ENCODE data around the gene SKIC2.
A peak's percentile ranks its signal among the peaks of the same experiment; 100 is the strongest.

SKIC2 gene

DNA sequence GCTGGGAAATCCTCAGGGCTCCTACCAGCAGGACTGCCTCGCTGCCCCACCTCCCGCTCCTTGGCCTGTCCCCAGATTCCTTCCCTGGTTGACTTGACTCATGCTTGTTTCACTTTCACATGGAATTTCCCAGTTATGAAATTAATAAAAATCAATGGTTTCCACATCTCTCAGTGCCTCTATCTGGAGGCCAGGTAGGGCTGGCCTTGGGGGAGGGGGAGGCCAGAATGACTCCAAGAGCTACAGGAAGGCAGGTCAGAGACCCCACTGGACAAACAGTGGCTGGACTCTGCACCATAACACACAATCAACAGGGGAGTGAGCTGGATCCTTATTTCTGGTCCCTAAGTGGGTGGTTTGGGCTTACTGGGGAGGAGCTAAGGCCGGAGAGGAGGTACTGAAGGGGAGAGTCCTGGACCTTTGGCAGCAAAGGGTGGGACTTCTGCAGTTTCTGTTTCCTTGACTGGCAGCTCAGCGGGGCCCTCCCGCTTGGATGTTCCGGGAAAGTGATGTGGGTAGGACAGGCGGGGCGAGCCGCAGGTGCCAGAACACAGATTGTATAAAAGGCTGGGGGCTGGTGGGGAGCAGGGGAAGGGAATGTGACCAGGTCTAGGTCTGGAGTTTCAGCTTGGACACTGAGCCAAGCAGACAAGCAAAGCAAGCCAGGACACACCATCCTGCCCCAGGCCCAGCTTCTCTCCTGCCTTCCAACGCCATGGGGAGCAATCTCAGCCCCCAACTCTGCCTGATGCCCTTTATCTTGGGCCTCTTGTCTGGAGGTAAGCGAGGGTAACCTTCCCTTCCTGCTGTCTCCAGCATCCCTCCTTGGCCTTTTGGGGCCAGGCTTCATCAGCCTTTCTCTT lies 13.2 kb upstream of the SKIC2 start, which contains the start of gene CFB:
CFB (plus strand) TSS at position 589 of the 863 bp plus-strand sequence; CDS start at position 716, 127 bp downstream.
- DNase-seq: peak in 1 of 2 donors; percentile 15

DNA sequence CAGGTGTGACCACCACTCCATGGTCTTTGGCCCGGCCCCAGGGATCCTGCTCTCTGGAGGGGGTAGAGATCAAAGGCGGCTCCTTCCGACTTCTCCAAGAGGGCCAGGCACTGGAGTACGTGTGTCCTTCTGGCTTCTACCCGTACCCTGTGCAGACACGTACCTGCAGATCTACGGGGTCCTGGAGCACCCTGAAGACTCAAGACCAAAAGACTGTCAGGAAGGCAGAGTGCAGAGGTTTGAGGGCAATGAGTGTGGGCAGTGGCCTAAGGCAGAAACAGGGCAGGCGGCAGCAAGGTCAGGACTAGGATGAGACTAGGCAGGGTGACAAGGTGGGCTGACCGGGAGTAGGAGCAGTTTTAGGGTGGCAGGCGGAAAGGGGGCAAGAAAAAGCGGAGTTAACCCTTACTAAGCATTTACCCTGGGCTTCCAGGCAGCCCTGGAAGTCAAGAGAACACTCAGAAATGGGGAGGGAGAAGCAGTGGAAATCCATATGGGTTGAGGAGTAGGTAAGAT lies 12.5 kb upstream of the SKIC2 start:
- DNase-seq: no peak

DNA sequence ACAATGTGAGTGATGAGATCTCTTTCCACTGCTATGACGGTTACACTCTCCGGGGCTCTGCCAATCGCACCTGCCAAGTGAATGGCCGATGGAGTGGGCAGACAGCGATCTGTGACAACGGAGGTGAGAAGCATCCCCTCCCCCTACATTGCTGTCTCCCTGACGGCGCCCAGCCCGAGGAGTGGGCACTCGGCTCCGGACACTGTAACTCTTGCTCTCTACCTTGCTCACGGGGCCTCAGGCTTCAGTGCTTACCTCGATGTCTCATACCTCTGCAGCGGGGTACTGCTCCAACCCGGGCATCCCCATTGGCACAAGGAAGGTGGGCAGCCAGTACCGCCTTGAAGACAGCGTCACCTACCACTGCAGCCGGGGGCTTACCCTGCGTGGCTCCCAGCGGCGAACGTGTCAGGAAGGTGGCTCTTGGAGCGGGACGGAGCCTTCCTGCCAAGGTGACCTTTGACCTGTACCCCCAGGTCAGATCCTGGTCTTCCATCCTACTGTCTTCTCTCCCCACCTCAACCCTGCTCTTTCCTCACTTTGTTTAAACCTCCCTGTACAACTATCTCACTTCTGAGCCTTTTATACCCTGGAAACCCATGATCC lies 11.8 kb upstream of the SKIC2 start:
- DNase-seq: no peak

GRCh38 chr6:31947864-31948263 lies 11.1 kb upstream of the SKIC2 start:
- no peak for DNase-seq

- no peak for DNase-seq
Observed at GRCh38 chr6:31948306-31948705, 10.7 kb upstream of the SKIC2 start.

DNA sequence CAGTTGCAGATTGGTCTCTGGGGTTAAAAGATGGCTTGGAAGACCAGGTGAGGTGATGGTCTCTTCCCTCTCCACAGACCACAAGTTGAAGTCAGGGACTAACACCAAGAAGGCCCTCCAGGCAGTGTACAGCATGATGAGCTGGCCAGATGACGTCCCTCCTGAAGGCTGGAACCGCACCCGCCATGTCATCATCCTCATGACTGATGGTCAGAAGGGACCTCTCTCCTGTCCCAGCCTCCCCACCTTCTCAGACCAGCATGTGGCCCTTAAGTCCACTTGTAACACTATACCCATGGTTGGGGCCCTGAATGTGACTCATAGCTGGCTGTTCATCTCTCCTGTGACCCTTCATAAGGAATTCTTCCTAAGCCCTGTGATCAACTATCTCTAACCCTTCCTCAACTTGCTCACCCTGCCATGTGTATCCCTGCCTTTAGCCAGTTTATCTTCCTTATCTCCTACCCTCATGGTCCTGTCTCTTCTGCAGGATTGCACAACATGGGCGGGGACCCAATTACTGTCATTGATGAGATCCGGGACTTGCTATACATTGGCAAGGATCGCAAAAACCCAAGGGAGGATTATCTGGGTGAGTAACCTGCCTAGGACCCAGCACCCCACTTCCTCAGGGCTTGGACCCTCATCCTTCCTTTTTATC lies 10.1 kb upstream of the SKIC2 start:
- no peak for DNase-seq

DNA sequence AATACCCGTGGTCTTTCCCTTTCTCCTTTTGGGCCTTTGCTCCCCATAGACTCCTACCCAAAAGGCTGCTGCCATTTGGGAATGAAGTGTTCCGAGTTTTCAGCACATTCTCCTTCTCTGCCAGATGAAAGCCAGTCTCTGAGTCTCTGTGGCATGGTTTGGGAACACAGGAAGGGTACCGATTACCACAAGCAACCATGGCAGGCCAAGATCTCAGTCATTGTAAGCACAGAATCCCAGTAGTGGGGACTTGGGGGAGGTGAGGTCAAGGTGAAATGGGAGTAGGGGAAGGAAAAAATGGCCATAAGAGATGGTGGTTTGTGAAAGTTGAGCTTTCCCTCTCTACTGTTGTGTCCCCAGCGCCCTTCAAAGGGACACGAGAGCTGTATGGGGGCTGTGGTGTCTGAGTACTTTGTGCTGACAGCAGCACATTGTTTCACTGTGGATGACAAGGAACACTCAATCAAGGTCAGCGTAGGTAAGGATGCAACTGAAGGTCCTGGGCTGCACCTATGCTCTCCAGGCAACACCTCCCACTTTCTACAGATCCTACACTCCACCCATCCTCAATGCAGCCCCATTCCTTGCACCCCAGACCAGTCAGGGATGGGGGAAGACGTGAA lies 8.9 kb upstream of the SKIC2 start:
- DNase-seq: no peak

DNA sequence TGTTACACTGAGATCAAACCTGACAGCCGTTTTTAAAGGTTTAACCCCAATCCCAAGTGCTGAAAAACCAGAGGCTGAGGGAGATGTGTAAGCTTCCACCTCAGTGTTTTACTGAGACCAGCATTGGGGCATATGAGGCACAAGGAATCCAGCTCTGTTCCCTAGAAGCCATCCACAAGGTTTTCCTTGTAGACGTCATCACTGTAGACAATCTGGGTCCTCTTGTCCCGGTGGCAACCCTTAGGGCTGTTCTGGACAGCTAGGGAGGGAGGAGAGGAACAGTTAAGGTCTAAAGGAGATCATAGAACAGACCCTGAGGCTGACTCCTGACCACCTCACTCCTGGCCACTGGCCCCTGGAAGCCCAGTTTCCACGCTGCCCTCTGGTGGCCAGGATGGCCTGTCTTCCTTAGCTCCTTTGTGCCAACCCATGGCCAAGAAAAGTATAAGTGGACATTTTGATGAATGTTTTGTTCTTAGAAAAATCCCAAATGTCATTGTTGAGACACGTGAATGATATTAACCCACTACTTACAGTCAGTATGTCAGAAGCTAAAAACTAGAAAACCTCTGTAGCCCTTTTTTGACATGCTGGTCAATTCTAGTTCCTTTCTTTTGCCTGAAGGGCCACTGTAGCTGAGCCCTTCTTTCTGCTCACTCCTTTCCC lies 6.7 kb upstream of the SKIC2 start:
- peak; percentile 38 to 45 for DNase-seq

- no peak for DNase-seq
Observed at GRCh38 chr6:31952890-31953289, 6.1 kb upstream of the SKIC2 start.

GRCh38 chr6:31954511-31954910 lies 4.5 kb upstream of the SKIC2 start:
- DNase-seq: no peak

GRCh38 chr6:31956796-31957195 lies 2.2 kb upstream of the SKIC2 start:
- DNase-seq: no peak

- DNase-seq: no peak
Observed at GRCh38 chr6:31958412-31958740, 599 bp upstream of the SKIC2 start.

GRCh38 chr6:31961616-31962015 lies 2.6 kb downstream of the SKIC2 start:
- DNase-seq: no peak

DNA sequence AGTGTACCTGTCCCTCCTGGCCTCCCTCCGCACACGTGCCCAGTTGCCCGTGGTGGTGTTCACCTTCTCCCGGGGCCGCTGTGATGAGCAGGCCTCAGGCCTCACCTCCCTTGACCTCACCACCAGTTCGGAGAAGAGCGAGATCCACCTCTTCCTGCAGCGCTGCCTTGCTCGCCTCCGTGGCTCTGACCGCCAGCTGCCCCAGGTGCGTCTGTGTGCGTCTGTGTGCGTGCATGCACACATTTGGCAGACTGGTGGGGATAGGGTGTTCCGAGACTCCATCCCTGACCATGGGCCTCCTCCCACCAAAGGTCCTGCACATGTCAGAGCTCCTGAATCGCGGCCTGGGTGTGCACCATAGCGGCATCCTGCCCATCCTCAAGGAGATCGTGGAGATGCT lies 4.9 kb downstream of the SKIC2 start:
- DNase-seq: no peak

DNA sequence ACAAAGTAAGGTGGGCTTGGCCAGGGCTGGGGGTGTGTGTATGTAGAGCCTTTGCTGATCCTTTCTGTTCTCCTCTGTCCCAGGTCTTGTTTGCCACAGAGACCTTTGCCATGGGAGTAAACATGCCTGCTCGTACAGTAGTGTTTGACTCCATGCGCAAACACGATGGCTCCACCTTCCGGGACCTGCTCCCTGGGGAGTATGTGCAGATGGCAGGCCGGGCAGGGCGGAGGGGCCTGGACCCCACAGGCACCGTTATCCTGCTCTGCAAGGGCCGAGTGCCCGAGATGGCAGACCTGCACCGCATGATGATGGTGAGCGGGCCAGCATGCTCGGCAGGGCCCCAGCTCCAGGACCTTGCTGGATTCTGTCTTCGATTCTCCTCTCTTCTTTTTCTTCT lies 6.7 kb downstream of the SKIC2 start:
- DNase-seq: no peak

- DNase-seq: no peak
Observed at GRCh38 chr6:31966506-31966905, 7.5 kb downstream of the SKIC2 start.

- no peak for DNase-seq
Observed at GRCh38 chr6:31966997-31967925, 8.3 kb downstream of the SKIC2 start.

DNA sequence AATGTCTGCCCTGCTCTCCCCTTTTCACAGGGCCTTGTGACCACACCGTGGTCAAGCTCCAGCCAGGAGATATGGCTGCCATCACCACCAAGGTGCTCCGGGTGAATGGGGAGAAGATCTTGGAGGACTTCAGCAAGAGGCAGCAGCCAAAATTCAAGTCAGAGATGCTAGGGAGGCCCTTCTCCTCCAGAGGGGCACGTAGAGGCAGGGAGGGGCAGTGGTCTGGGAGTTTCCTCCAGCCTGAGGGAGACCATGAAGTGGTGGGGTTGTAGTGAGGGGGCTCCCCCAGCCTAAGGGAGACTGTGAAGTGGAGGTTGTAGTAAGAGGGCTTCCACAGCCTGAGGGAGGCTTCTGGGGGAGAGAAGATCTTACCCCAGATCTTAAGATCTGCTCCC lies 8.9 kb downstream of the SKIC2 start:
- no peak for DNase-seq

GRCh38 chr6:31968326-31968725 lies 9.4 kb downstream of the SKIC2 start:
- no peak for DNase-seq

GRCh38 chr6:31968791-31969711 lies 10.1 kb downstream of the SKIC2 start:
- no peak for DNase-seq

Data from CD4-positive, alpha-beta T cell treated with Interferon alpha-2 for 1 hour (primary cell).